Sigmoid colon (tissue), 7 donors: ENCODE measurements around the gene MOGAT3. TPM values are rescaled to one million over a fixed set of nuclear protein-coding genes. Genes with fewer than 3 reads are reported as not detected.
A peak's percentile ranks its signal among the peaks of the same experiment; 100 is the strongest.

ENCODE experiments used
- DNase-seq: peaks from one replicate; pipeline ENCODE4 v3.0.0-alpha.2; 2019
- H3K27ac ChIP-seq, 4 donors: fragments of 200-600 bp; sonication (generic); one replicate each; pipeline ENCODE4 v1.5.1; 2016 to 2019; ENCODE audit warnings: mild to moderate bottlenecking in 1 of 4
- H3K27me3 ChIP-seq, 3 donors: fragments of 200-600 bp; sonication (generic); one replicate each; pipeline ENCODE4 v1.5.1; 2019; ENCODE audit warnings: mild to moderate bottlenecking in 1 of 3
- H3K36me3 ChIP-seq, 4 donors: fragments of 200-600 bp; sonication (generic); one replicate each; pipeline ENCODE4 v1.5.1; 2016 to 2019
- H3K4me1 ChIP-seq, 4 donors: fragments of 200-600 bp; sonication (generic); one replicate each; pipeline ENCODE4 v1.5.1; 2017 to 2019
- H3K4me3 ChIP-seq, 4 donors: fragments of 200-600 bp; sonication (generic); one replicate each; pipeline ENCODE4 v1.5.1; 2017 to 2019; ENCODE audit warnings: mild to moderate bottlenecking in 2 of 4, moderate library complexity in 1 of 4
- H3K9me3 ChIP-seq, 4 donors: fragments of 200-600 bp in 3 of 4; sonication (generic) in 3 of 4; one replicate each; pipeline versions ENCODE4 v1.5.1 to v1.6.1; 2013 to 2019
- EP300 ChIP-seq, 4 donors: sonication (generic); formaldehyde crosslinking; IDR thresholded peaks; one replicate each; pipeline ENCODE4 v1.6.1; 2017; ENCODE audit warnings: antibody characterized with exemption in 4 of 4
- POLR2A ChIP-seq, 2 donors: fragments of 450-650 bp; IDR thresholded peaks; one replicate each; pipeline ENCODE4 v1.6.1; 2016; ENCODE audit warnings: antibody characterized with exemption in 2 of 2, mild to moderate bottlenecking in 2 of 2, moderate library complexity in 2 of 2
- POLR2AphosphoS5 ChIP-seq, 4 donors: sonication (generic); formaldehyde crosslinking; IDR thresholded peaks; one replicate each; pipeline ENCODE4 v1.6.1; 2017; ENCODE audit warnings: antibody characterized with exemption in 4 of 4
- WGBS, 2 donors: extraction: QIAGEN DNeasy Blood & Tissue Kit; methylation state at CpG; one replicate each; pipeline ENCODE4 v1.1.7; 2013; 5-methylcytosine and 5-hydroxymethylcytosine counted together
- intact Hi-C: fragments of 100-400 bp; cut with DNase I; formaldehyde crosslinking; loops from one replicate; pipeline ENCODE4 v1.15.1; 2023
- polyA plus RNA-seq, 3 donors: library from polyadenylated mRNA; stranded (reverse); fragments of 200-250 nt; gene quantifications; one replicate each; pipeline ENCODE4 v1.2.3, GENCODE V29; 2013
- total RNA-seq, 4 donors: library from RNA; depleted of rRNA; stranded (reverse); fragments of >200 nt; gene quantifications; one replicate each; pipeline ENCODE4 v1.1.0, GENCODE V29; 2016
- TF ChIP-seq, protein P1 (sequence below), 4 experiments: fragments of 450-650 bp in 3 of 4; fragments of 200-600 bp in 1 of 4; IDR thresholded peaks; one replicate each; pipeline ENCODE4 v1.5.1; 2016 to 2019; ENCODE audit warnings: antibody characterized with exemption in 4 of 4, mild to moderate bottlenecking in 3 of 4, moderate library complexity in 2 of 4
- donor health status: healthy with polysubstance abuse.
- donor health status: Bipolar disorder and iron deficiency.
- donor health status: healthy.

The MOGAT3 gene
- total and polyA plus RNA-seq, 7 donors = 3.6 to 27.2 (median 3.7) TPM; not detected in 4

DNA sequence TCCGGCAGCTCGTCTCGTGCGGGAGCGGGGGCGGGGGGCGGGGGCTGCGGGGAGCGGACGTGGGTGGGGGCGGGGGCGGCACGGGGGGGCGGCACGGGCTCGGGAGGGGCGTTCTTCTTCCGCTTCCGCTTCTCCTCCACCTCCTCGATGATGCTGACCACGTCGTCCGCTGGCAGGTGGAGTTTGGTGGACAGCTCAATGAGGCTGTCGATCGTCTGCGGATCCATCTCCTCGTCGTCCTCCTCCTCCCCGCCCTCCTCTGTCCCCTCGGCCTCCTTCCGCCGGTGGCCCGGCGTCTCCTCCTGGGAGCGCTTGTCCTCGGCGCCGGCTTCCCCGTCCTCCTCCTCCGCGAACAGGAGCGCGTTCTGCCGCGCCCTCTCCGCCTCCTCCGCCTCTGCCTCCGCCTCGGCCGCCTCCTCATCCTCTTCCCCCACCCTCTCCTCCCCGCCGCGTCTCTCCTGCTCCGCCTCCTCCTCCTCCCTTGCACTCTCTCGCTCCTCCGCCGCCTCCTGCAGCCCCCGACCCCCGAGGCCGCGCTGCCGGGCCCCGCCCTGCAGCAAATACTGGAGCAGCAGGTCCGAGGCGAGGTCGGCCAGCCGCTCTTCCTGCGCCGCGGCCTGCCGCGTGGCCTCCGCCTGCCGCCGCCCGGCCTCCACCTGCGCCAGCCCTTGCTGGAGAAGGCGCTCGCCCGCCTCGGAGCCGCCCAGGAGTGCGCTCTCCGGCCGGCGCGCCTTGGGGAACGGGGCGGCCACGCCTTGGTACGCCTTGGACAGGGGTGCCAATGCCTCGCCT lies 37.4 kb downstream of the MOGAT3 start:
- TF ChIP-seq, protein P1, sequence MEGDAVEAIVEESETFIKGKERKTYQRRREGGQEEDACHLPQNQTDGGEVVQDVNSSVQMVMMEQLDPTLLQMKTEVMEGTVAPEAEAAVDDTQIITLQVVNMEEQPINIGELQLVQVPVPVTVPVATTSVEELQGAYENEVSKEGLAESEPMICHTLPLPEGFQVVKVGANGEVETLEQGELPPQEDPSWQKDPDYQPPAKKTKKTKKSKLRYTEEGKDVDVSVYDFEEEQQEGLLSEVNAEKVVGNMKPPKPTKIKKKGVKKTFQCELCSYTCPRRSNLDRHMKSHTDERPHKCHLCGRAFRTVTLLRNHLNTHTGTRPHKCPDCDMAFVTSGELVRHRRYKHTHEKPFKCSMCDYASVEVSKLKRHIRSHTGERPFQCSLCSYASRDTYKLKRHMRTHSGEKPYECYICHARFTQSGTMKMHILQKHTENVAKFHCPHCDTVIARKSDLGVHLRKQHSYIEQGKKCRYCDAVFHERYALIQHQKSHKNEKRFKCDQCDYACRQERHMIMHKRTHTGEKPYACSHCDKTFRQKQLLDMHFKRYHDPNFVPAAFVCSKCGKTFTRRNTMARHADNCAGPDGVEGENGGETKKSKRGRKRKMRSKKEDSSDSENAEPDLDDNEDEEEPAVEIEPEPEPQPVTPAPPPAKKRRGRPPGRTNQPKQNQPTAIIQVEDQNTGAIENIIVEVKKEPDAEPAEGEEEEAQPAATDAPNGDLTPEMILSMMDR (IDR thresholded peaks at IDR 0.05) = no peak
- no peak for TF ChIP-seq POLR2A (IDR thresholded peaks at IDR 0.05)
- no peak for TF ChIP-seq POLR2AphosphoS5 (IDR thresholded peaks at IDR 0.05)
- no peak for TF ChIP-seq EP300 (IDR thresholded peaks at IDR 0.05)
- Histone ChIP-seq H3K36me3 (peaks cover 5 to 30% (median 15%) of the 10 kb centered on the region in 4 donors), H3K4me1 (peaks cover 0 to 42% (median 42%) of the 10 kb centered on the region in 4 donors), H3K27me3 (peaks cover 55 to 84% (median 74%) of the 10 kb centered on the region in 3 donors), H3K9me3 (no peaks in the 10 kb centered on the region), H3K4me3 (peak overlapping the region in 3 of 4 donors; percentile 12 to 35 (median 25)), H3K27ac (no peak overlapping the region)
- intact Hi-C loops = loop anchor here (10.0 kb wide), 1 partner anchor 269 kb away; the partner anchor contains the start of gene ACHE
- DNase-seq = no peak
- WGBS, 2 donors = 1% methylated on average over 82 to 92 of the region's 92 CpGs

DNA sequence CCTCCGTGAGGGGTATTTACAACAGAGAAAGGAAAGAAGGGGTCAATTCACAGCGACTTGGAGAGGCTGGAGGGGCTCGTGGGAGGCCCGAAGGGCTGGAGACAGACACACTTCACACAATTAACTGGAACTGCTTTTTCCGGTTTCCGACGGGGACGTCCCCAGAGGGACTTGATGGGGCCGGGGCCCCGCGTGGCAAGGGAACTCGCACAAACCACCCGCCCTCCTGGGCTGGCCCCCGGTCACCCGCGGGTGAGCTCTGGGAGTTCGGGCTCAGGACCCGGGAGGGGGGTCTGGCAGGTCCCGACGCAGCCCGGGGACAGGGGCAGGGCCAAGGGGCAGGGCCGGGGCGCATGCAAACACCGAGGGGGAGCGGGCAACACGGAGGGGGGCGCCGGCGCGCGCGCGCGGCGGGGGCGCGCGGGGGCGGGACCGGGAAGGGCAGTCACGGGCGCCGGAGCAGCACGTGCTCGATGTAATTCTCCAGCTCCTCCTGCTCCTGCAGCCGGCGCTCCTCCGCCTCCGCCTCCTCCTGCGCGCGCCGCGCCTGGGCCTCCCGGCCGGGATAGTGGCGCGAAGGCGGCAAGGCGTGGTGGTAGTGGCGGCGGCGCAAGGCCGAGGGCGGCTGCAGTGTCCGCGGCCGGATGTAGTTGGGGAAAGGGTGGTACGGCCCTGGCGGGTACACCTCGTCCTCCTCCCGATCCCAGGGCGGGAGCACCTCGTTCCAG lies 38.1 kb downstream of the MOGAT3 start:
- Histone ChIP-seq H3K9me3 (no peaks in the 10 kb centered on the region), H3K4me1 (peaks cover 0 to 42% (median 42%) of the 10 kb centered on the region in 4 donors), H3K27ac (no peak overlapping the region), H3K4me3 (peak overlapping the region in 3 of 4 donors; percentile 12 to 35 (median 25)), H3K36me3 (peaks cover 5 to 38% (median 17%) of the 10 kb centered on the region in 4 donors), H3K27me3 (peaks cover 49 to 77% (median 66%) of the 10 kb centered on the region in 3 donors)
- TF ChIP-seq POLR2AphosphoS5 (IDR thresholded peaks at IDR 0.05) (no peak), EP300 (IDR thresholded peaks at IDR 0.05) (no peak), POLR2A (IDR thresholded peaks at IDR 0.05) (no peak)
- TF ChIP-seq, protein P1 (IDR thresholded peaks at IDR 0.05) = no peak
- no peak for DNase-seq
- WGBS, 2 donors = 2% methylated on average over 74 of the region's 74 CpGs
- intact Hi-C loops = loop anchor here (10.0 kb wide), 1 partner anchor 268 kb away; the partner anchor contains the start of gene ACHE

DNA sequence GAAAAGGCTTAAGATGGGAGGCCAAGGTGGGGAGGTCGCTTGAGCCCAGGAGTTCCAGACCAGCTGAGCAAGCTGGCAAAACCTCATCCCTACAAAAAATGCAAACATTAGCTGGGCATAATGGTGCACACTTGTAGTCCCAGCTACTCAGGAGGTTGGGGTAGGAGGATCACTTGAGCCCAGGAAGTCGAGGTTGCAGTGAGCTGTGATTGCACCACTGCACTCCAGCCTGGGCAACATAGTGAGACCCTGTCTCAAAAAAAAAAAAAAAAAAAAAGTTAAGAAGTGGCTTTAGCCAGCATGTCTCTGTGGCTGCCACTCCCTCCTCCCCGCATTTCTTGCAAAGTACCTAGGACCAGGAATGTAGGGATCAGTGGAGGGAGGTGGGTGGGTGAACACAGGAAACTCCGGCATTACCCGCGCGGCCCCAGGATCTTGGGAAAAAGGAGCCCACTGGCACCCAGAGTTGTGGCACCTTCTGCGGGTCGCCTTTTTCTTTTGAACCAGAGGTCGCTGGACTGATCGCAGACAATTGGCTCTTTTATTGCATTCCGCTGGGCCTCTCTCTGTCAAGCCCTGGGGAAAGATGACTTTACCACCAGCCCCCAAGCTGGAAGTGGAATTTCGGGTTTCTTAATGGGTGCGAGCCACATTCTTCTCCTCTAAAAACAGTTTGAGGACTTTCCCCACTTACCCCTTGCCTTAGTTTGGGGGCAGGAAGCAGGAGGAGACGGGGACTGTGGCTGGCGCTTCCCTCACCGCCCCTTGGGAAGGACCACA lies 39.0 kb downstream of the MOGAT3 start:
- H3K27me3 ChIP-seq = peaks cover 42 to 68% (median 58%) of the 10 kb centered on the region in 3 donors
- intact Hi-C loops = loop anchor here (10.0 kb wide), 1 partner anchor 267 kb away; the partner anchor contains the start of gene ACHE
- H3K9me3 ChIP-seq = no peaks in the 10 kb centered on the region
- DNase-seq = no peak
- H3K4me3 ChIP-seq = no peak overlapping the region
- H3K4me1 ChIP-seq = peaks cover 0 to 42% (median 41%) of the 10 kb centered on the region in 4 donors
- H3K27ac ChIP-seq = no peak overlapping the region
- TF ChIP-seq EP300 (IDR thresholded peaks at IDR 0.05) (no peak), POLR2A (IDR thresholded peaks at IDR 0.05) (no peak), POLR2AphosphoS5 (IDR thresholded peaks at IDR 0.05) (no peak)
- TF ChIP-seq, protein P1 (IDR thresholded peaks at IDR 0.05) = no peak
- WGBS, 2 donors = 78 to 80% methylated on average over 17 of the region's 17 CpGs
- peaks cover 5 to 46% (median 17%) of the 10 kb centered on the region in 4 donors for H3K36me3 ChIP-seq

DNA sequence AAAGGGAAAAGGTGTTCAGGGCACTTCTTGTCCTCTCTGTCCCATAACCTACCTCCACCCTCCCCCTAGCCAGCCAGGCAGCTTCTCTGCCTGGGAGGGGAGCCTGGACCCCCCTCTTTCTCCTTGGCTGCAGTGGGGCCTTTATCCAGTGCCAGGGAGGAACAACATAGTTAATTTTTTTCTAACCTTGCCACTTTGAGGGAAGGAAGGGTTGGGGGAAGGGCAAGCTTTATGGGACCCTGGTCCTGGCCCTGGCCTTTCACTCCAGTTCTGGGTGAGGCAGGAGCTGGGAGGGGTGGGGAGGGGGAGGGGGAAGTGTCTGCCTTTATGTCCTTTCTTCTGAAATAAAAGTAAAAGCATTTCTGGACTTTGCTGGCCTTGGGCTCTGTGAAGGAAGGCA lies 39.9 kb downstream of the MOGAT3 start:
- Histone ChIP-seq H3K27ac (no peak overlapping the region), H3K4me1 (peaks cover 0 to 38% (median 36%) of the 10 kb centered on the region in 4 donors), H3K27me3 (peaks cover 34 to 59% (median 48%) of the 10 kb centered on the region in 3 donors), H3K9me3 (no peaks in the 10 kb centered on the region), H3K36me3 (peaks cover 5 to 48% (median 17%) of the 10 kb centered on the region in 4 donors), H3K4me3 (no peak overlapping the region)
- intact Hi-C loops = loop anchor here (10.0 kb wide), 1 partner anchor 266 kb away; the partner anchor contains the start of gene ACHE
- DNase-seq = no peak
- TF ChIP-seq, protein P1 (IDR thresholded peaks at IDR 0.05) = no peak
- TF ChIP-seq POLR2AphosphoS5 (IDR thresholded peaks at IDR 0.05) (no peak), POLR2A (IDR thresholded peaks at IDR 0.05) (no peak), EP300 (IDR thresholded peaks at IDR 0.05) (no peak)
